Thyroid gland (tissue), 4 donors: ENCODE results near the gene IRF7. TPM values are rescaled to one million over a fixed set of nuclear protein-coding genes. Genes with fewer than 3 reads are reported as not detected.

Experiments
- DNase-seq, 2 donors: peaks; one replicate each; pipeline ENCODE4 v3.0.0-alpha.2; 2019
- H3K27ac ChIP-seq, 3 donors: fragments of 200-600 bp; sonication (generic); 1 replicate in 2 of 3; 2 replicates in 1 of 3; pipeline ENCODE4 v1.5.1; 2016 to 2019; ENCODE audit warnings: mild to moderate bottlenecking in 1 of 3, moderate library complexity in 1 of 3
- H3K27me3 ChIP-seq: fragments of 200-600 bp; sonication (generic); one replicate; pipeline ENCODE4 v1.5.1; 2019
- H3K36me3 ChIP-seq, 2 donors: fragments of 200-600 bp; sonication (generic); one replicate each; pipeline ENCODE4 v1.5.1; 2016 to 2019
- H3K4me1 ChIP-seq, 2 donors: fragments of 200-600 bp; sonication (generic); one replicate each; pipeline ENCODE4 v1.5.1; 2017 to 2019
- H3K4me3 ChIP-seq, 3 donors: fragments of 200-600 bp; sonication (generic); replicated peaks in 1 of 3; 1 replicate in 2 of 3; 2 replicates in 1 of 3; pipeline ENCODE4 v1.5.1; 2016; ENCODE audit warnings: mild to moderate bottlenecking in 1 of 3
- H3K9me3 ChIP-seq: fragments of 200-600 bp; sonication (generic); one replicate; pipeline ENCODE4 v1.5.1; 2017
- POLR2A ChIP-seq, 2 donors: fragments of 450-650 bp; IDR thresholded peaks; one replicate each; pipeline ENCODE4 v1.6.1; 2017; ENCODE audit warnings: antibody characterized with exemption in 2 of 2, mild to moderate bottlenecking in 2 of 2, moderate library complexity in 1 of 2
- WGBS, 2 donors: methylation state at CpG; one replicate each; pipeline ENCODE4 v1.1.5; 2017; 5-methylcytosine and 5-hydroxymethylcytosine counted together
- intact Hi-C: fragments of 100-400 bp; cut with DNase I; formaldehyde crosslinking; loops from one replicate; pipeline ENCODE4 v1.15.1; 2023
- total RNA-seq, 4 donors: library from RNA; depleted of rRNA; stranded (reverse); fragments of >200 nt; gene quantifications; one replicate each; pipeline ENCODE4 v1.2.3, GENCODE V29; 2016
- TF ChIP-seq, protein P1 (sequence below), 6 experiments: fragments of 200-600 bp in 3 of 6; fragments of 450-650 bp in 3 of 6; sonication (generic) in 3 of 6; IDR thresholded peaks; one replicate each; pipeline ENCODE4 v1.5.1; 2016 to 2019; ENCODE audit warnings: antibody characterized with exemption in 6 of 6, mild to moderate bottlenecking in 2 of 6, inconsistent platforms in 1 of 6, moderate library complexity in 1 of 6

Gene IRF7
- total RNA-seq, 4 donors from 2014 or later, result 15.4 to 42.4 (median 29.1) TPM

DNA sequence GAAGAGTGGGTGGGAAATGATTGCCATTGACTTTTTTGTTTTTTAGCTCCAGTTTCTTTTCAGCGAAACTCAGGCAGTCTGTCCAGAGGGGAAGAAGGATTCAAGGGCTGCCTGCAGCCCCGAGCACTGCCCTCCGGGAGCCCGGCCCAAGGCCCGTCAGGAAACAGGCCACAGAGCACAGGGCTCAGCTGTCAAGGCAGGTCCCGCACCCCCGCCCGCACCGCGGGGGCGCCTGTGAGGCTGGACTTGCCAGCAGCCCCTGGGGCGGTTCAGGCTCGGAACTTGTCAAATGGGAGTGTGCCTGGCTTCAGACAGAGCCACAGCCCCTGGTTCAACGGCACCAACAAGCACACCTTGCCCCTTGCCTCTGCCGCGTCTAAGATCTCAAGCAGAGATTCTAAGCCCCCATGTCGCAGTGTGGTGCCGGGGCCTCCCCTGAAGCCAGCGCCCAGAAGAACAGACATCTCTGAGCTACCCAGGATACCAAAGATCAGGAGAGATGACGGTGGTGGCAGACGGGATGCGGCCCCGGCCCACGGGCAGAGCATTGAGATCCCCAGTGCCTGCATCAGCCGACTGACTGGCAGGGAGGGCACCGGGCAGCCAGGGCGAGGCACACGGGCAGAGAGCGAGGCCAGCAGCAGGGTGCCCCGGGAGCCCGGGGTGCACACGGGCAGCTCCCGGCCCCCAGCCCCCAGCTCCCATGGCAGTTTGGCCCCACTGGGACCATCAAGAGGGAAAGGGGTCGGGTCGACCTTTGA, 8.6 kb downstream of the IRF7 start:
- Histone ChIP-seq H3K27ac (no peak overlapping the region), H3K4me3 (no peak overlapping the region), H3K9me3 (no peaks in the 10 kb centered on the region), H3K4me1 (no peaks in the 10 kb centered on the region), H3K27me3 (no peaks in the 10 kb centered on the region), H3K36me3 (peaks cover 70 to 92% of the 10 kb centered on the region in 2 donors)
- DNase-seq, result no peak
- WGBS, 2 donors, result 93 to 95% methylated on average over 29 to 33 of the region's 35 CpGs
- TF ChIP-seq, protein P1, sequence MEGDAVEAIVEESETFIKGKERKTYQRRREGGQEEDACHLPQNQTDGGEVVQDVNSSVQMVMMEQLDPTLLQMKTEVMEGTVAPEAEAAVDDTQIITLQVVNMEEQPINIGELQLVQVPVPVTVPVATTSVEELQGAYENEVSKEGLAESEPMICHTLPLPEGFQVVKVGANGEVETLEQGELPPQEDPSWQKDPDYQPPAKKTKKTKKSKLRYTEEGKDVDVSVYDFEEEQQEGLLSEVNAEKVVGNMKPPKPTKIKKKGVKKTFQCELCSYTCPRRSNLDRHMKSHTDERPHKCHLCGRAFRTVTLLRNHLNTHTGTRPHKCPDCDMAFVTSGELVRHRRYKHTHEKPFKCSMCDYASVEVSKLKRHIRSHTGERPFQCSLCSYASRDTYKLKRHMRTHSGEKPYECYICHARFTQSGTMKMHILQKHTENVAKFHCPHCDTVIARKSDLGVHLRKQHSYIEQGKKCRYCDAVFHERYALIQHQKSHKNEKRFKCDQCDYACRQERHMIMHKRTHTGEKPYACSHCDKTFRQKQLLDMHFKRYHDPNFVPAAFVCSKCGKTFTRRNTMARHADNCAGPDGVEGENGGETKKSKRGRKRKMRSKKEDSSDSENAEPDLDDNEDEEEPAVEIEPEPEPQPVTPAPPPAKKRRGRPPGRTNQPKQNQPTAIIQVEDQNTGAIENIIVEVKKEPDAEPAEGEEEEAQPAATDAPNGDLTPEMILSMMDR (IDR thresholded peaks at IDR 0.05), result no peak
- TF ChIP-seq POLR2A (IDR thresholded peaks at IDR 0.05), result no peak
- intact Hi-C loops, result no loop called here

DNA sequence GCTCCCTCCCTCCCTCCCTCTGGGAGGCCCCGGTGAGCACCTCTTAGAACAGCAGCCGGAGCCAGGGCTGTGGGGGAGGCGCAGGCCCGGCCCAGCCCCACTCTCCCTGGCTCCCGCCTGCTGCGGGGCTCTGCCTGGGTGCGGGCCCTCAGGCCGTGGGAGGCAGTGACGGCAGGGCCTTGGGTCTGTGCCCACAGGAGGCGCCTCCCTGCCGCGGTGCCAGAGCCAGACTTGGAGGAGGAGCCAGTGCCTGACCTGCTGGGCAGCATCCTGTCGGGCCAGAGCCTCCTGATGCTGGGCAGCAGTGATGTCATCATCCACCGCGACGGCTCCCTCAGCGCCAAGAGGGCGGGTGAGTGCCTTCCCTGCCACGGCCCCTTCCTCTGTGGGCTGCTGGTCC, 9.5 kb downstream of the IRF7 start:
- intact Hi-C loops, result no loop called here
- TF ChIP-seq, protein P1 (IDR thresholded peaks at IDR 0.05), result no peak
- no peak for TF ChIP-seq POLR2A (IDR thresholded peaks at IDR 0.05)
- H3K4me1 ChIP-seq, result no peaks in the 10 kb centered on the region

DNA sequence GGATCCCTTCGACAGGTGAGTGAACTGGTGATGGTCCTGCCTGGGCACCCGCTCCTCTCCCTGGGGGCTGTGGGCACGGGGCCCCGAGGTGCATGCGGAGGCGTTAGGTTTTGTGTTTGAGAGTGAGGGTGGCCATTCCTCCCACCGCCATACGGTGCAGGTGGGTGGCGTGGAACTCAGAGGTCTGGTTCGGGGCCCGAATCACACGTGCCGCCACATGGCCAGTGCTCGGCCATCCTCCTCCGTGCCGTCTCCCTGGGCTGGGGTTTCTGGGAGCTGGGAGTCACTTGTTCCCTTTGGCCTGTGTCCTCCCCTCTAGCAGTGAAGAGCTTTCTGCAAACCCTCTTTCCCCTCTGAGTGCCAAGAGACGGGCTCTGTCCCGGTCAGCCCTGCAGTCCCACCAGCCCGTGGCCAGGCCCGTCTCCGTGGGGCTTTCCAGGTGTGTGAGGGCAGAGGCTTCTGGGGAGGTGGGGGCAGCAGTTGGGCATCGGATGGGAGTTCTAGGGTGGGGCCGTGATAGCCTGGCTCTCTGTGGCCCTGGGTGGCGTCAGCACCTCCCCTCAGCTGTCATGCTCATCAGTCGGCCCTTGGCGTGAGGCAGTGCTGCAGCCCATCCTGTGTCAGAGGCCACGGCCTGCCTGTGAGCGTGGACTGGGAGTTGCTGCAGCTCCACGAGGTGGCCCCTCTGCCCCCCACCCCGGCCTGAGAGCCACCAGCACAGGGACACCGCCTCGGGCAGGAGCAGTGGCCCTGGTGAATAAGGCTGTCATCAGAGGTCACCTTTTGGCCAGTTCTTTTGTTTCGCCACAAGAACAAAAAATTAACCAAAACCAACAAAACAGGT, 10.2 kb downstream of the IRF7 start:
- H3K9me3 ChIP-seq, result no peaks in the 10 kb centered on the region
- H3K27me3 ChIP-seq, result no peaks in the 10 kb centered on the region
- intact Hi-C loops, result no loop called here
- no peak for TF ChIP-seq POLR2A (IDR thresholded peaks at IDR 0.05)
- TF ChIP-seq, protein P1 (IDR thresholded peaks at IDR 0.05), result no peak
- no peaks in the 10 kb centered on the region for H3K4me1 ChIP-seq
- peaks cover 68 to 89% of the 10 kb centered on the region in 2 donors for H3K36me3 ChIP-seq
- no peak for DNase-seq
- H3K27ac ChIP-seq, result peak overlapping the region in 1 of 3 donors; percentile 21
- WGBS, 2 donors, result 92 to 95% methylated on average over 23 to 26 of the region's 33 CpGs
- H3K4me3 ChIP-seq, result no peak overlapping the region

More for the DNA sequence above, 9.5 kb downstream of the IRF7 start:
- H3K27me3 ChIP-seq, result no peaks in the 10 kb centered on the region
- H3K36me3 ChIP-seq, result peaks cover 72 to 92% of the 10 kb centered on the region in 2 donors
- peak; percentile 70 to 76 for DNase-seq
- no peak overlapping the region for H3K4me3 ChIP-seq
- 84 to 90% methylated on average over 3 to 4 of the region's 19 CpGs for WGBS, 2 donors
- no peak overlapping the region for H3K27ac ChIP-seq
- no peaks in the 10 kb centered on the region for H3K9me3 ChIP-seq

DNA sequence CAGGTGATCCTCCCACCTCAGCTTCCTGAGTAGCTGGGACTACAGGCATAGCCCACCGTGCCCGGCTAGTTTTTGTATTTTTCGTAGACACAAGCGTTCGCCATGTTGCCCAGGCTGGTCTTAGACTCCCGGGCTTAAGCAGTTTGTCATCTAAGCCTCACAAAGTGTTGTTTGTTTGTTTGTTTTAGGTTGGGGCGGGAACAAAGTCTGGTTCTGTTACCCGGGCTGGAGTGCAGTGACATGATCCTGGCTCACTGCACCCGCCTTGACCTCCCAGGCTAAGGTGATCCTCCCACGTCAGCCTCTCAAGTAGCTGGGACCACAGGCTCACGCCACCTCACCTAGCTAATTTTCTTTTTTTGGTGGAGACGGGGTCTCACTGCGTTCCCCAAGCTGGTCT, 12.6 kb downstream of the IRF7 start:
- Histone ChIP-seq H3K4me1 (no peaks in the 10 kb centered on the region), H3K9me3 (no peaks in the 10 kb centered on the region), H3K4me3 (no peak overlapping the region), H3K27ac (no peak overlapping the region), H3K27me3 (no peaks in the 10 kb centered on the region), H3K36me3 (peaks cover 68 to 87% of the 10 kb centered on the region in 2 donors)
- 88 to 90% methylated on average over 12 to 13 of the region's 13 CpGs for WGBS, 2 donors
- no peak for DNase-seq
- TF ChIP-seq, protein P1 (IDR thresholded peaks at IDR 0.05), result no peak
- TF ChIP-seq POLR2A (IDR thresholded peaks at IDR 0.05), result no peak
- intact Hi-C loops, result no loop called here
